Suprapubic skin (tissue), 4 donors: ENCODE results near the gene NEK10. TPM values are rescaled to one million over a fixed set of nuclear protein-coding genes. Genes with fewer than 3 reads are reported as not detected.

ENCODE experiments used
- DNase-seq, 2 donors: peaks; one replicate each; pipeline ENCODE4 v3.0.0-alpha.2; 2019; ENCODE audit warnings: low spot score in 2 of 2
- H3K27ac ChIP-seq: fragments of 200-600 bp; sonication (generic); one replicate; pipeline ENCODE4 v1.5.1; 2019
- H3K27me3 ChIP-seq: fragments of 200-600 bp; sonication (generic); one replicate; pipeline ENCODE4 v1.5.1; 2019
- H3K36me3 ChIP-seq: fragments of 200-600 bp; sonication (generic); one replicate; pipeline ENCODE4 v1.5.1; 2019
- H3K4me1 ChIP-seq: fragments of 200-600 bp; sonication (generic); one replicate; pipeline ENCODE4 v1.5.1; 2019
- H3K4me3 ChIP-seq: fragments of 200-600 bp; sonication (generic); one replicate; pipeline ENCODE4 v1.5.1; 2019; ENCODE audit warnings: mild to moderate bottlenecking
- H3K9me3 ChIP-seq: fragments of 200-600 bp; sonication (generic); one replicate; pipeline ENCODE4 v1.5.1; 2019
- CTCF ChIP-seq, 2 donors: fragments of 200-600 bp in 1 of 2; fragments of 450-650 bp in 1 of 2; sonication (generic) in 1 of 2; IDR thresholded peaks; one replicate each; pipeline ENCODE4 v1.5.1; 2016 to 2019; ENCODE audit warnings: antibody characterized with exemption in 2 of 2, mild to moderate bottlenecking in 1 of 2, moderate library complexity in 1 of 2
- EP300 ChIP-seq: sonication (generic); formaldehyde crosslinking; IDR thresholded peaks from one replicate; pipeline ENCODE4 v1.6.1; 2017; ENCODE audit warnings: antibody characterized with exemption
- POLR2A ChIP-seq, 2 donors: fragments of 450-650 bp; IDR thresholded peaks; one replicate each; pipeline ENCODE4 v1.6.1; 2017; ENCODE audit warnings: antibody characterized with exemption in 2 of 2, mild to moderate bottlenecking in 2 of 2, moderate library complexity in 2 of 2
- POLR2AphosphoS5 ChIP-seq, 3 donors: sonication (generic); formaldehyde crosslinking; IDR thresholded peaks; one replicate each; pipeline ENCODE4 v1.6.1; 2017; ENCODE audit warnings: antibody characterized with exemption in 3 of 3
- WGBS: methylation state at CpG from one replicate; pipeline ENCODE4 v1.1.5; 2018; 5-methylcytosine and 5-hydroxymethylcytosine counted together
- total RNA-seq, 4 donors: library from RNA; depleted of rRNA; stranded (reverse); fragments of >200 nt; gene quantifications; one replicate each; pipeline ENCODE4 v1.1.0, GENCODE V29; 2016

Gene NEK10
- total RNA-seq, 4 donors from 2014 or later = 2.4 to 3.4 (median 3.0) TPM; not detected in 1

GRCh38 chr3:27147215-27147614 lies 222.0 kb downstream of the NEK10 start:
- Histone ChIP-seq H3K27me3 (no peaks in the 10 kb centered on the region), H3K4me1 (no peaks in the 10 kb centered on the region), H3K27ac (no peak overlapping the region), H3K9me3 (no peaks in the 10 kb centered on the region), H3K36me3 (no peaks in the 10 kb centered on the region), H3K4me3 (no peak overlapping the region)
- 56% methylated on average over 1 of the region's 1 CpG for WGBS
- no peak for DNase-seq
- TF ChIP-seq EP300 (no peak), CTCF (IDR thresholded peaks at IDR 0.05) (no peak), POLR2AphosphoS5 (IDR thresholded peaks at IDR 0.05) (no peak), POLR2A (IDR thresholded peaks at IDR 0.05) (no peak)

GRCh38 chr3:27146786-27147185 lies 222.4 kb downstream of the NEK10 start:
- TF ChIP-seq POLR2AphosphoS5 (IDR thresholded peaks at IDR 0.05) = no peak
- no peak for TF ChIP-seq CTCF (IDR thresholded peaks at IDR 0.05)
- TF ChIP-seq POLR2A (IDR thresholded peaks at IDR 0.05) = no peak
- TF ChIP-seq EP300 = no peak
- 71% methylated on average over 3 of the region's 3 CpGs for WGBS
- Histone ChIP-seq H3K4me1 (no peaks in the 10 kb centered on the region), H3K4me3 (no peak overlapping the region), H3K27ac (no peak overlapping the region), H3K27me3 (no peaks in the 10 kb centered on the region), H3K9me3 (no peaks in the 10 kb centered on the region), H3K36me3 (no peaks in the 10 kb centered on the region)
- no peak for DNase-seq

GRCh38 chr3:27145719-27146118 lies 223.5 kb downstream of the NEK10 start:
- Histone ChIP-seq H3K4me3 (no peak overlapping the region), H3K9me3 (no peaks in the 10 kb centered on the region), H3K36me3 (no peaks in the 10 kb centered on the region), H3K27ac (no peak overlapping the region), H3K27me3 (no peaks in the 10 kb centered on the region), H3K4me1 (no peaks in the 10 kb centered on the region)
- no peak for TF ChIP-seq EP300
- no peak for TF ChIP-seq POLR2A (IDR thresholded peaks at IDR 0.05)
- TF ChIP-seq POLR2AphosphoS5 (IDR thresholded peaks at IDR 0.05) = no peak
- no peak for TF ChIP-seq CTCF (IDR thresholded peaks at IDR 0.05)
- 92% methylated on average over 3 of the region's 3 CpGs for WGBS
- no peak for DNase-seq

- Histone ChIP-seq H3K9me3 (no peaks in the 10 kb centered on the region), H3K4me1 (no peaks in the 10 kb centered on the region), H3K27ac (no peak overlapping the region), H3K27me3 (no peaks in the 10 kb centered on the region), H3K36me3 (no peaks in the 10 kb centered on the region), H3K4me3 (no peak overlapping the region)
- no peak for DNase-seq
- TF ChIP-seq POLR2AphosphoS5 (IDR thresholded peaks at IDR 0.05) (no peak), EP300 (no peak), POLR2A (IDR thresholded peaks at IDR 0.05) (no peak), CTCF (IDR thresholded peaks at IDR 0.05) (no peak)
Measured at GRCh38 chr3:27141668-27142067, 227.5 kb downstream of the NEK10 start.

GRCh38 chr3:27138562-27138961 lies 230.6 kb downstream of the NEK10 start:
- Histone ChIP-seq H3K27me3 (no peaks in the 10 kb centered on the region), H3K27ac (no peak overlapping the region), H3K36me3 (no peaks in the 10 kb centered on the region), H3K9me3 (no peaks in the 10 kb centered on the region), H3K4me3 (no peak overlapping the region), H3K4me1 (peaks cover 2% of the 10 kb centered on the region)
- no peak for DNase-seq
- TF ChIP-seq POLR2AphosphoS5 (IDR thresholded peaks at IDR 0.05) (no peak), EP300 (no peak), CTCF (IDR thresholded peaks at IDR 0.05) (no peak), POLR2A (IDR thresholded peaks at IDR 0.05) (no peak)
